Pons (tissue), 1 donor: Measurements from ENCODE around the gene AKT1S1.

ENCODE experiments used
- DNase-seq: peaks from one replicate; pipeline ENCODE4 v3.0.0-alpha.2; 2016; ENCODE audit warnings: low spot score

Gene AKT1S1

DNA sequence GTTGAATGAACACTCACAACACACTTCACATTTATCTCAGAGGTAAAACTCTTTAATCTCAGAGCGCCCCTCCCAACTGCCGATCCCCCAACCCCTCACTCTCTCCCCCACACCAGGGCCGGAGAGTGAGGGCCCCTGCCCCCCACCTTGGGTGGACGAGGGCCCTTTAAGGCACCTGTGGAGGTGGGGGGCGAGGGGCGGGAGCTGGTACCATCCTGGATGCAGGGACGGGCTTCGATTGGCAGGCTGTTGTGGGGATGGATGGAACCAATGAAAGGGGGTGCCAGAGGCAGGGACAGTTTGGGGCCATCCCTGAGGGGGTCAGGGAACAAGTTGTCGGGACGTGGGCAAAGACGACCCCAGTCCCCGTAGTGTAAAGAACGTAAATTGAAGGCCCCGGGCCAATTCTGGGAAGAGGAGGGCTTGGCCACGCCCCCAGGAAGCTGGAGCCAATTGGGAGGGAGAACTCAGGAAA lies 8.1 kb downstream of the AKT1S1 start:
- no peak for DNase-seq

DNA sequence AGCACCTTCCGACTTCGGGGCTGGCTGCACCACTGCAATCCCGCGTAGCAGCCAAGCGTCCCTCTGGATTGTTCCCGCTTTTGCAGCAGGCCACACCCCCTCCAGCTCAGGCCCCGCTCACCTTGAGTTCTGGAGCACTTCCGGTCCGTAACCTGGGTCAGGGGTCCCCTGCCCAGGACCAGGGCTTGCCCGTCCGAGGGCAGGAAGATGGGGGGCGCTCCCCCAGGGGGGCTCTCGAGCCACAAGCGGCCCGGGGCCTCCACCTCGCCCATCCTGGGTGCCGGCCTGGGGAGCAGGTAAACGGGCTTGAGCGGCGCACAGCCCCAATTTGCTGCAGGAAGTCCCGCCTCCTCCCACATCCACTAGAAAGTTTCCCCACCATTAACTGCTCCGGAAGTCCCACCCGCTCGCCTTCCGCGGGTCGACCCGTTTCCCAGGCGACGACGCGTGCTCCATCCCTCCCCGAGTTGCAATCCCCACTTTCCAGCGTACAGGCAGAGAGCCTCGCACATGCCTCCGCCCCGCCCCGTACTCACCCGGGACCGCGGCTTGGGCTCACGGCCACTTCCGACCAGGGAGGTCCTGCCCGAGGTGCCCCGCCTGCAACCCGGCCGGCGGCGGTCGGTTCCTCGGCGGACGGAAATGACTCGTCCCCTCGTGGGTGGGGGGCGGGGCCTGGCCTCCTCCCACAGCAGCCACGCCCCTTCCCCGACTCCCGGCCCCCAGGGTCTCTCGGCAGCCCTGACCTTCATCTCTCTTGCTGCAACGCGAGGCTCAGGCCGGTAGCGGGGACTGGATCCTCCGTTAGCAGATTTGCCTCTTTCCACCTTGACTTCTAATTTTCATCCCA lies 10.0 kb downstream of the AKT1S1 start, which contains the start of gene PNKP:
PNKP (minus strand) TSS at position 644 of the 850 bp plus-strand sequence; CDS start at position 272, 372 bp downstream.
- DNase-seq, result peak; percentile 90

DNA sequence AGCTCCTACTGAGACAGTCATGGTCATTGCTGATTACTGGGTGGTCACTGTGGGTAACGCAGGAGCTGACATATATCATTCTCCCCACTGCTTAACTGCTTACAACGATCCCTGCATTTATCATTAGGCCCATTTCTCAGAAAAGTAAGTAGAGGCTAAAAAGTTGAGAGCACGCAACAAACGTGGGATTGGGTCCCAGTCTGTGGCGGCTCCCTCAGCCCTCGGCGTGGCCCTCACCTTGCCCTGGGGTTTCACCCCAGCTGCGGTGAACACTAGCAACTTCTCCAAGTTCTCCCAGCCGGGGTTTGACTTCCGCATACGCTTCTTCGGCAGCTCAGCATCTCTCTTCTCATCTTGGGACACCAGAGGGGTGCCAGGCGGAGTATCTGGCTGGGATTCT lies 12.3 kb downstream of the AKT1S1 start:
- no peak for DNase-seq

DNA sequence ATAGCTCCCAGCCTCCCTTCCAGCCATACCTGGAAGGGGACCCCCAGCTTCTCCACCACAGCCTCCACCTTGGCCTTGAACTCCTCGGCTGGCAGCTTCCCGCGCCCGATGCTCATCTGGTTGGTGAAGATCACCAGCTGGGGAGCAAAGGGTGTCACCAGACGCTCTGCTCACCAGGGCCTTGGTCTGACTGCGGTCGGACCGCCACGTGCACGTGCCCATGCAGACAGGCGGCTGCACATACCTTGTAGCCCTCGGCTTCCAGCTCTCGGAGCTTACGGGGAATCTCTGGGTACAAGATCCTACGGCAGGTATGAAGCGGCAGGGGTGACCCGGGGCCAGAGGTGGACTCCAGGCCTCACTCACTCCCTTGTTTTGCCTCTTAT lies 13.2 kb downstream of the AKT1S1 start:
- no peak for DNase-seq

DNA sequence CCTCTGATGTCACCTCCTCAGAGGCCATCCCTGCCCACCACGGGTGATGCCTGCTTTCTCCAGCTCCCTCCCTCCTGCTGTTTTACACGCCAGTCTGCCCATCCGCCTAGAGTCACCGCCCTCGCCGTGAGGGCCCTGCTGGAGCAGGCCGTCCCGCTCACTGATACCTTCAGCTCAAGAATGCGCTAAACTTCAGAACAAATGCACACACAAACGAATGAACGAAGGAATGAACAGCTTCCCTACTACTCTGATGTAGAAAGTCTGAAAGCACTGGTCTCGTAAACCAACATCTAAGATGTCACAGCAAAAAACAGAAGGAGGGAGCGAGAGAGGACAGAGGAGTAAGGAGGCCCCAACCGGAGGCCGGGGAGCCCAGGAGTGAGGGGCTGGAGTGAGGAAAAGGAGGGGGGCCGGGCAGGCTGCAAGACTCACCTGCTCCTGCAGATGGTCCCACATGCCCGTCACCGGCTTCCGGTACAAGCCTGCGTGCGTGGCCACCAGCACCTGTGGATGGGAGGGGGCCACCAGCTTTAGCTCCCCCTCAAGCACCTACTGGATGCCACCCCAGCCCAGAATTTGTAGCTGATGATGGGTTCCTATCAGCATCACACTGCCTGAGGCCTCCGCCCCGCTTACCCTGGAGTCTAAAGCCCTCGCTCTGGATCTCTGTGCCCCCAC lies 13.8 kb downstream of the AKT1S1 start:
- no peak for DNase-seq

DNA sequence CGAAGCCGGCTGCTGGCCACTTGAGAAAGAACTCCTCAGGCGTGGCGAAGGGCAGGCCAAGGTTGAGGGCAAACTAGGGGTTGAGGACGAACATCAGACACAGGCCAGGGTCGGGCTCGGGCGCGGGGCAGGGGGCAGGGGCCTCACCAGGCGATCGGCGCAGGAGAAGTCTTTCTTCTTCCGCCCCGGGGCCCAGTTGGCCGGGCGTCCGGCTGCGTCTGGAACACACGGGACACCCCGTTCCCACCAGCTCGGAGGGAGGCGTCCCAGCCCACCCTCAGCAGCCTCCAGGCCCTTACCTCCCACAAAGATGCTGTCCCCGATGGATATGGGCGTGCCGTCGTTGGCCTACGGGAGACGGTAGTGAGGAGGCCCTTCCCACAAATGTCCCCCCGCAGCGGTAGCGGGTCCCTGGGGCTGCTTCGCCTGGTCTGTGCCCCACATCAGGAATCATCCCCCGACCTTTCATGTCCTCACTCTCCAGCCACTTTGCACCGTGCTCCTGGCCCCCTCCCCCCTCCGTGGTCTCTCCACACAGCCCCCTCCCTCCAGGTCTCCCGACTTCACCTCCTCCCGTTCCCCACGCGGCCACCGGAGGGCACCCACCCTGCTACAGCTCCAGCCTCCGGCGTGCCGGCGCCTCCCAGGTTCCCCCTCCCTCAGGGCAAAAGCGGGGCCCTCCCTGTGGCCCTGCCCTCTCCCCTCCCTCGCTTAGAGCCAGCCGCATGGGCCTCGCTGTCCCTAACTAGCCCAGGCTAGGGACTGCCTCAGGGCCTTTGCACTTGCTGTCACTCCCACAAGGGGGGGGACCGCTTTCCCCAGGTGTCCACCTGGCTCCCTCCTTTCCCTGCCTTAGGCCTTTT lies 14.5 kb downstream of the AKT1S1 start:
- no peak for DNase-seq

DNA sequence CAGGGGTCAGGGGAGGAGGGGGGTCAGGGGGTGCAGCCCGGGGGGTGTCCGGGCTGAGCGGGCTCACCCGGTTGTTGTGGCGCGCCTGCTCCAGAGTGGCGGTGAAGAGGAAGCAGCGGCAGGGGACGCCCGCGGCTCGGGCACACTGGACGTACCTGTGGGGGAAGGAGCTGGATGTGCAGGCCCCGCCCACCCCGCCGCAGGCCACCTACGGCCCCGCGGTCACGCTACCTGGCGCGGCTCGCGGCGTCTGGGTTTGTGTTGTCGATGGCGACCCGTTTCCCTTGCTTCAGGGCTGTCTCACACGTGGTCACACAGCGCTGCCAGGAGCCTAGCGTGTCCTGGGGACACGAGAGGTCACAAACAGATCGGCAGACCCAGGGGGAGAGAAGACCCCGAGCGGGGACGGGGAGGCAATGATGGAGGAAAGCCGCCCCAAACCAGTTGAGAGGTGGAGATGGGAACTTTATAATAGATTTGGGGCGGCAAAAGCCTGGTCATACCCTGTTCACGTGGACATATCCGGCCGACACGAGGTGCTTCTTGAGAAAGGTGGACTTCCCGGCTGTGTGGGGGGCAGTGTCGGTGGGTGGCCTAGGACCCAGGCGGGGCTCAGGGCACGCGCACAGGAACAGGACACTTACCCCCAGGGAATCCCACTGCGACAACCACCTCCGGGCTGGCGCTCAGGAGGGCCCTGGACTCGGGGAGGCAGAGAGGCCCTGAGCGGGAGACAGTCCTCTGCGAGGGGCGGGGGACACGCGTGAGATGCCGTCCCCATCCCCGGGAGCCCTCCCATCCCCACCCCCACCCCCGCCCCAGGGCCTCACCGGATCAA lies 15.4 kb downstream of the AKT1S1 start:
- no peak for DNase-seq

DNA sequence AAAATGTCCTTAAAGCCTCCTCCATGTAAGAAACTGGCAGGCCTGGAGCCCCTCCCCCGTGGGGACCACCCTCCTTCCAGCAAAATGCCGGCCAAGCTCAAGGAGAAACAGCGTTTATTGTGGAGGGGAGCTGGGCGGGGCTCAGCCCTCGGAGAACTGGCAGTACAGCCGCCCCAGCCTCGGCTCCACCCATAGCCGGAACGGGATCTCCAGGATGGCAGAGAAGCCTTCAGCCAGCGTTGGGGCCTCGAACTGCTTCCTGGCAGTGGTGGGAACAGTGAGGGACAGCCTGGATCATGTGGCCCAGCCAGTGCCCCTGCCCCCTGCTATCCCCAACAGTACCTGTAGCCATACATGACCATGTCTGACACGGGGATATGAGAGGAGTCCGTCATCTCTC lies 16.0 kb downstream of the AKT1S1 start:
- DNase-seq, result no peak

DNA sequence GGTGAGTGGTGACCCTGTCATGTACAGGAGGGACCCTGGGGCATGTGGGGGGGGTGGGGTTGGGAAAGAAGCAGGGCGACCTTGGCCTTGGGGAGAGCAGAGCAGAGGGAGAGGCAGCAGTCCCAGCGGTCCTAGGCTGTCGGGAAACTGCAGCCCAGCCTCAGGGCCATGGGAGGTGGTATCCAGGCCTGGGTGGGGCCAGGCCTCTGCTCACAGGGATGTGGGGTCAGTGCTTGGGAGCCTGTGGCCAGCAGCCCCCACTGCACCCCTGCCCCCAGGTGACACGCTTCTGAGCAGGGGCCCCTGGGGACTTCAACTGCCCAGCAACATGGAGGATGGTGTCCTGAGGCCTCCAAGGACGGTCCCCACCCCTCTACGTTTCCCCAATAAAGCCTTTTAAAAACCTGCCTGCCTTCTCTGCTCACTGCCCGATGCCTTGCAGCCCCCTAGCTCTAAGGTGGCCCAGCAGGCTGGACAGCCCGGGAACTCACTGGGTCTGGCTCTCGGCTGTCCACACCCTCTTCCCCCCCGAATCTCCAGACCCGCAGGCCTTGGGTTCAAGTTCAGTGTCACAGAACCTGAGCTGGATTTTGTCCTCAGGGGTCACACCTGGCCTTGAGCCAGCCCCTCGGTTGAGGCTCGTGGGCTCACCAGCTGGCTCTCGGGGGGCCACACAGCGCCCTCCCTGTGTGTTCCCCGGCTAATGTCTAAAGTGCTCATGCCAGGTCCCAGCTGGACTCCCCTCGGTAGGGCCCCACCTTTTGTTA lies 16.6 kb downstream of the AKT1S1 start:
- no peak for DNase-seq

DNA sequence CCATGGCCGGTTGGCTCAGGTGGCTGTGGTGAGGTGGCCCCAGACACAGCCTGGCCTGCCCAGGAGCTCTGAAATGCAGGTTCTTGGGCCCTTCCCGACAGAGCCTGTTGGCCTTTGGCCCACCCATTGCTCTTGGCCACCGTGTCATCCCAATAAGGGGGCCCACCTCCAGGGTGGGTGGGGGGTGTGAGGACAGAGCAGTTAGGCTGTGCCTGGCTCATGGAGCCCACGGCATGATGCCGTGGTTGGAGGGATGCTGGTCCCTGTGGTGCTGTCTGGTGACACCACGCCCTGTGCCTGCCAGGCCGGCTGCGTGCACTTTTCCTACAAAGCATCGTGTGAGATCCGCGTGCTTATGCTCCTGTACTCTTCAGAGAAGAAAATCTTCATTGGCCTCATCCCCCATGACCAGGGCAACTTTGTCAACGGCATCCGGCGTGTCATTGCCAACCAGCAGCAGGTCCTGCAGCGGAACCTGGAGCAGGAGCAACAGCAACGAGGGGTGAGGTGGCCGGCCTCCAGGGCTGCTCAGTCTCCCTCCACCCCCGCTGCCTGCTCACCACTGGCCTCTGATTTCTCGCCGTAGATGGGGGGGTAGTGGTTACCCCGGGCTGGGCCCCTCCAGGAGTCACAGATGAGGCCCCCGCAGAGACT lies 17.3 kb downstream of the AKT1S1 start:
- DNase-seq, result no peak

DNA sequence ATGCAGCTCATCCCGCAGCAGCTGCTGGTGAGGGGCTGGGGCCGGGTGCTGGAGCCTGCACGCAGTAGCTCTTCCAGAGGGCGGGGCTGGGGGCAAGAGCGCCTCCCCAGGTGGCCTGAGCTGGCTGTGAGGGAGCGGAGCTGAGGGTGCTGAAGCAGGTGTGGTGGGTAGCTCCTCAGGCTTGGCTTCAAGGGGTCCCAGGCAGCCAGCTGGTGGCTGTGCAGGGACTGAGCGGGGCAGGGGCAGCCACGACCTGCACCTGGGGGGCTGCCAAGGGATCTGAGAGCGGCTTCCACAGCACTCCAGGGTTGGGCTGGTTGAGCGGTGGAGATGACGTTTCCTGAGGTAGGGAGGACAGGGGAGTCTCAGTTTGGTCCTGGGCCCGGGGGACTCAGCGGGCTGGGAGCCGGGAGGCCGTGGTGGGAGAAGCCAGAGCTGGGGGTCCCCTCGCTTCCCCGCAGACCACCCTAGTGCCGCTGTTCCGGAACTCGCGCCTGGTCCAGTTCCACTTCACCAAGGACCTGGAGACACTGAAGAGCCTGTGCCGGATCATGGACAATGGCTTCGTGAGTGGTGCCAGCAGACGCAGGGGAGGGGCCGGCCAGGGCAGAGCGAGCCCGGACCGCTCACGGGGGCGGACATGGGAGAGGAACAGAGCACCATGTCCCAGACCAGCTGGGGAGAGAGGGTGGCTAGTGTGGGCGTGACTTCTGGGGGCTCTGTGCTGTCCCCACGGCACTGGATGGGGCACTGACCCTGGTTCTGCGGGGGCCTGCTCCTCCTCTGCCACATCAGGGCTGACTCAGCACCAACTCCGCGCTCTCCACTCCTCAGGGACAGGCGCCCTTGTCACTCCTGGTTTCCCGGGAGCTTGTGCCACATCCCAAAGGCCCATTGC lies 18.8 kb downstream of the AKT1S1 start:
- no peak for DNase-seq

DNA sequence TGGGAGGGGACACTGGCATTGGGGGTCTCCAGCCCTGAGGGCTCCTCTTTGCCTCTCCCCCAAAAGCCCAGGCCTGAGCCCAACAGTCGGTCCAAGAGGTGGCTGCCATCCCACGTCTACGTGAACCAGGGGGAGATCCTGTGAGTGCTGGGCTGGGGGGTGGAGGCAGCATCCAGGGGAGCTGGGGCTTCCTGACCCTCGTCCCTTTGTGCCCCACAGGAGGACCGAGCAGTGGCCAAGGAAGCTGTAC lies 19.4 kb downstream of the AKT1S1 start:
- DNase-seq, result no peak

DNA sequence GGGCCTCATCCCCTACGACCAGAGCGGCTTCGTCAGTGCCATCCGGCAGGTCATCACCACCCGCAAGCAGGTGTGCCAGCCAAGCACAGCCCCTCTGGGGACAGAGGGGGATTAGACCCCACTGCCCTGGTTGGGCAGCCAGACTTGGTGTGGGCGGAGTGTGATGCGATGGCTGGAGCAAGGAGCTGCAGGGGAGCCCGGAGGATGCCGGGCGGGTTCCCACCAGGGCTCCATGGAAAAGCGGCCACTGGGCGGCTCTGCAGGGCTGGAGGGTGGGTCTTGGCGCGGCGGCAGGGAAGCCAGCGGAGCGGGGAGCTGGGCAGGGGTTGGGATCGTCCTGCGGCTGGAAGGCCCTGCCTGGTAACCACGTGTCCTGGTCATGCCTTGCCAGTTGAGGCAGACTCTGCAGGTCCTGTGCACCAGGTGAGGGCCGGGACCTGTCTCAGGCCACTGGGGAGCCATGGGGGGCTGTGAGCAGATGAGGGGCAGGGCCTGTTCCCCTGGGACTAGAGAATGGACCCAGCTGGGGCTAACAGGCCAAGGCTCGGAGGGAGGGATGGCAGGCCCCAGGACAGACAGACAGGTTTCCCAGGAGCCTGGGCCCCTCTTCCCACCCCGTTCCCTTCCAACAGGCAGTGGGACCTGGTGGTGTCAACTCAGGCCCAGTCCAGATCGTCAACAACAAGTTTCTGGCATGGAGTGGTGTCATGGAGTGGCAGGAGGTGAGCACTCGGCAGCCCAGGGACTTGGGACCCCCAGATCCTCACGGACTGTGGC lies 19.9 kb downstream of the AKT1S1 start:
- DNase-seq, result no peak

DNA sequence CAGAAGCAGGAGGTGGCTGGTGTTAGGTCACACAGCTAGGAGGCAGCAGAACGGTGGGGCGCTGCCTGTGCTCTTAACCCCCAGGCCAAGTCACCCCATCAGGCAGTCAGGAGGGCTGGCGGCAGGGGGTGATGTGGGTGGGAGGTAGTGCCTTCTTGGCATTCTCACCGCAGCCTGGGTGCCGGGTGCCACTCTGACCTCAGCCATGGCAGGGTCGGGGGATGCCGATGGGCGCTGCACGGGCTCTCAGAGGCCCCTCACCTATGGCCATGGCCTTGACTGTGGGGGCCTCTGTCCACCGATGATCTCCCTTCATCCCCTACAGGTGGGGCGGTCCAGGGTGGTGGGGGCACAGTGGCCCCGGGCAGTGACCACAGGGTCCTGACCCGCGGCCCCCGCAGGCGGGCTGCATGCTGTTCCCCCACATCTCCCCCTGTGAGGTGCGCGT lies 20.6 kb downstream of the AKT1S1 start:
- DNase-seq, result no peak

DNA sequence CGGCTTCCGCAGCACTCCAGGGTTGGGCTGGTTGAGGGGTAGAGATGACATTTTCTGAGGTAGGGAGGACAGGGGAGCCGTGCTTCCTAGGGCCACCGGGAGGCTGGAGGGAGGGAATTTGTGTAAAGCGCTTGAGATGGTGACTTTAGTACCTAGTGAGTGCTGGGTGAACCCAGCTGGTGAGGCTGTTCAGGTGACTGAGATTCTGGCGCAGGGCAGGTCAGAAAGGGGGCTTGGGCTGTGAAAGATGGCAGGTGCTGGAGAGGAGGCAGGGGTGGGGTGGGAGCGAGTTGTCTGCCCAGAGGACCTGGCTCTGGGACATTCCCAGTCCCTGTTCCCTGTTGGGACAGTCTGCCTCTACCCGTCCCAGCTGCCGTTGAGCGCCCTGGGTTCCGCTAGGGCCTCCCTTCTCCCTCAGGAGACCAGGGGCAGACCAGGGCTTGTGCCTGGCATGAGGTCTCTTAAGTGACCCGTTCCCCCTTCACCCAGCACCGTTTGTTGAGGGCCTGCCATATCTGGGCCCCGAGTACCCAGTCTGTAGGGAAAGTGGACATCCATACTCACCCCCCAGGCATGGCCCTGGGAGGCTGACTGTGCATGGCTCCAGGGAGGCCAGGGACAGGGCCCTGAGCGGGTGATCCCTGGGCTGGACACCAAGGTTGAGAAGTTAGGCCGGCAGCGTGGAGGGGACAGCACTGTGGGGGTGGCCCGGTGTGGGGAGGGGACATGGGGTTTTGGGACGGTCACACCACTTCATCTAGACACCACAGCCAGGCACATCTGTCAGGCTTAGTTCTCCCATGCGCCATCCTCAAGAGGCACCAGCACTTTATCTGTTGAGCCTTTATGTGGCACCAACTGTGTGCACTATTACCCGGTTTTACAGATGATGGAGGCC lies 21.2 kb downstream of the AKT1S1 start:
- no peak for DNase-seq

DNA sequence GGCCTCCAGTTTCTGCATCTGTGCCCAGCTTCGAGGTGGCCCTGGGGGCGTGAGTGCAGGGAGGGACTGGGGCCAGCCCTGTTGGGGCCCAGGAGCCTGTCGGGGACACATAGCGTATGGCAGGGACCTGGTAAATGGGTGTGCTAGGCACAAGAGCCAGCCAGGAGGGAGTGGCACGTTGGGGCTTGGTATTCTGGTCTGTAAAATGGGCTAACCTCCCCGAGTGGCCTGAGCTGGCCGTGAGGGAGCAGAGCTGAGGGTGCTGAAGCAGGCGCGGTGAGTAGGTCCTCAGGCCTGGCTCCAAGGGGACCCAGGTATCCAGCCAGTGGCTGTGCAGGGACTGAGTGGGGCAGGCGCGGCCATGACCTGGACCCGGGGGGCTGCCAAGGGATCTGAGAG lies 21.9 kb downstream of the AKT1S1 start:
- no peak for DNase-seq
